GM21786 (cell line): ENCODE results near the gene OR52I2.
A peak's percentile ranks its signal among the peaks of the same experiment; 100 is the strongest.

Experiments
- ATAC-seq: cut with Tn5 transposase; IDR thresholded peaks from one replicate; pipeline ENCODE4 v1.9.1; 2021; ENCODE audit not compliant: unreplicated experiment

Gene OR52I2

DNA sequence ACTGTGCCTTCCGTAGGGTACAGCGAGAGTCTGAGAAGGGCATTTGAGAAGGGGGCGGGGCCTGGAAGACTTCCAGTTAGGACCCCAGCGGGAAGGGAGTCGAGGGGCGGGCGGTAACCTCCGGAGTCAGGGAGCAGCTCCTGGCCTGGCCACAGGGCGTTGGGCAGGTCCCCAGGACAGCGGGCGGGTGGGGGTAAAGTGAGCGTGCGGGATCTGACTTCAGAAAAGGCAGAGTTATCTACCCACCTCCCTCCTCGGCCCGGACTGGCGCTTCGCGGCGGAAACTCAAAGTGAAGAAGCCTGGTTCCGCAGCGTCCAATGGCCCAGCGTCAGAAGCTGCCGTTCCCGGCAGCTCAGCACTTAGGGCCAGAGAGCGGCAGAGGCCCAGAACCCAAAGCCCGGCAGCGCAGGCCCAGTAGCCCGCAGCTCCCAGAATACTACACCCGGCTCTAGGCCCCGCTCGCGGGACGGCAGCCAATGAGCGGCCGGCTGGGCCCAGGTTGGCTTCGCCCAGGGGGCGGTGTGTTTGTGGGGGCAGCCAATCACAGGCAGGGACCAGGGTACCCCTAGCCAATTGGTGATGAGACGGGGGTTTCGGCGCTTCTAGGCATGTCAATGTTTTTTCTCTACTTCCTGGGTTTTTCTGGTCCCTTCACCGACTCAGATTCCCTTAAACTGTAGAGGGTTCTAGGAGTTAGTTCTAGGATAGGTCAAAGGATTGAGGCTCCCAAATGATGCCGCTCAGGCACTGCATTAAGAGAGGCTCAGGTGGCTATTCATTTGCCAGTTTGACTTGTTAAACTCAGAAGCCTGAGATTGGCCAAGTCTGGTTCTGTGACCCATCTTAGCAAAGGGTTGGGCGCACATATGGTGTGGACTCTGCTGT, 26.5 kb downstream of the OR52I2 start, which contains the start of gene TRIM68:
TRIM68 (minus strand) TSS at position 451 of the 886 bp plus-strand sequence. CDS start 2,727 bp downstream, outside the sequence.
- peak; percentile 100 for ATAC-seq

- no peak for ATAC-seq
These were observed 28.9 kb downstream of the OR52I2 start for GRCh38 chr11:4610258-4610935.

DNA sequence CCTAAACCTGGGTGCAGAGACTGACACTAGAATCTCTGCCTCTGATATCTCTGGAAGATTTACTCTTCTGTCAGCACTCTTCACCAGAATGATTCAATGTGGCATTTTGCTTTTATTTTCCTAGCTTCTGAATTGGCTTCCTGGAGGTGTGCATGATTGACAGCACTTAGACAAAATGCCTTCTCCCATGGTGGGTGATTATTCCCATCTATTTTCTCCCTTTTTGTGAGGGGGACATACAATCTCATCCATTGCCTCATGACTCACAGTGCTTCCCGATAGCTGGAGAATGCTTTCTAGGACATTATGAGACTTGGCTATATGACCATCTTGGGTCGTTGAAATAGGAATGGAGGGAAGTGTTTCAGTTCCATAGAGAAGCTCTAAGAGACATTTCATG, 30.4 kb downstream of the OR52I2 start:
- no peak for ATAC-seq

DNA sequence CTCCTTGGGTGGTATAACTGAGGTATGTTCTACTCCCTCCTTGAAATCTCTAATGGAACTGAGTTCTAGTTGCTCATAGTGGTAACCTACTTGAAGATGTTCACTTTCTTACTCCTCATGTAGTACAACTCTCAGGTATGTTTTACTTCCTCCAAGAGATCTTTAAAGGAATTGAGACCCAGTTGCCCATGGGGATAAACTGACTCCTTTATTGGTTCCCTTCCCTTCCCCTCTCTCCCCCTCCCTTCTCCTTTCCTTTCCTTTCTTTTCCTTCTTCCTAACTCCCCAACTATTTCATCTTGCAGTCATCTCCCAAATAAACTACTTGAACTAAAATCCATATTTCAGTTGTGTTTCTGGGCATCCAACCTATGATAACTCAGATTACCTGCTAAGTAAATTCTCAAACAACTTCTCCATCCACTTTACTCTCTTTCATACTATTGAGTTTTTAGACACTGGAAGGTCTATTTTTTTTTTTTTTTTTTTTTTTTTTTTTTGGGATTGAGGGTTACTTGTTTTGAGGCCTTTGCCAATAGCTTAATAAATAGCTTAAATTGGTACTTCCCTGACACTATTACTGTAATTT, 34.4 kb downstream of the OR52I2 start:
- no peak for ATAC-seq

GRCh38 chr11:4619514-4619913, 38.0 kb downstream of the OR52I2 start:
- no peak for ATAC-seq

DNA sequence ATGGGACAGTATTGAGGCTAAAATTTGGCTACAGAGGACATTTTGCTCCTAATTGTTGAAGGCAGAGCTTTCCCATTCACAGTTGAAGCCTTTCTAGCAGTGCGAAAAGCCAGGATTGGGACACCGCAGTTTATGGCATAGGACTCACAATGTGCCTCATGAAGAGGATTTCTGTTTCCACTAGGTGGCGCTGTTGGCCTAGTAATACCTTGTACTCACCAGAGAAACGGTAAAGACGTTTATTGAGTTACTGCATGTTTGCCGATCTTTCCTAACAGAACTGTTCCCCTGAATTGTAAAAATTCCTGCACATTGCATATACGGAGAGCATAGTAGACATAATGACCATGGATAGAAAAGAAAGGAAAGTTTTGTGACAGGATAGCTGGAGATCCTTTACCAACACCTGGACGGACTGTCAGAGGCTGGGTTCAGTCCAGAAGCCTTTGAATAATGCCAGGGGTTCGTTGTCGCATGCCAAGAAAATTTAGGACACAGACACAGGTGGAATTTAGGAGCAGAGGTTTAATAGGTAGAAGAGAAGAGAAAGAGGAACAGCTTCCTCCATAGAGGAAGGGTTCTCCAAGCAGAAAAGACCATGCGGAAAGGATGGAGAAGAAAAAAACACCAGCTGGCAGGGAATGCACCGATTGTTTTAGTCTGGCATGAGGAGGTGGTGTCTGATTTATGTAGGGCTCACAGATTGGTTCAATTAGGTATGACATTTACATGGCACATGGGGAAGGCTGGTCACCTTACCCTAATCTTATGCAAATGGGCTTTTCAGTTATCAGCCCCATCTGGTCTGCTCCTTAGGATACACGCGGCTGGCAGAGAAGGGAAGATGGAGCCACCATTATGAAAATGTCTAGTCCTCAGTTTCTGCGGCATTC, 44.9 kb downstream of the OR52I2 start:
- peak; percentile 74 for ATAC-seq

- no peak for ATAC-seq
These were observed 54.6 kb downstream of the OR52I2 start for GRCh38 chr11:4636136-4636535.

DNA sequence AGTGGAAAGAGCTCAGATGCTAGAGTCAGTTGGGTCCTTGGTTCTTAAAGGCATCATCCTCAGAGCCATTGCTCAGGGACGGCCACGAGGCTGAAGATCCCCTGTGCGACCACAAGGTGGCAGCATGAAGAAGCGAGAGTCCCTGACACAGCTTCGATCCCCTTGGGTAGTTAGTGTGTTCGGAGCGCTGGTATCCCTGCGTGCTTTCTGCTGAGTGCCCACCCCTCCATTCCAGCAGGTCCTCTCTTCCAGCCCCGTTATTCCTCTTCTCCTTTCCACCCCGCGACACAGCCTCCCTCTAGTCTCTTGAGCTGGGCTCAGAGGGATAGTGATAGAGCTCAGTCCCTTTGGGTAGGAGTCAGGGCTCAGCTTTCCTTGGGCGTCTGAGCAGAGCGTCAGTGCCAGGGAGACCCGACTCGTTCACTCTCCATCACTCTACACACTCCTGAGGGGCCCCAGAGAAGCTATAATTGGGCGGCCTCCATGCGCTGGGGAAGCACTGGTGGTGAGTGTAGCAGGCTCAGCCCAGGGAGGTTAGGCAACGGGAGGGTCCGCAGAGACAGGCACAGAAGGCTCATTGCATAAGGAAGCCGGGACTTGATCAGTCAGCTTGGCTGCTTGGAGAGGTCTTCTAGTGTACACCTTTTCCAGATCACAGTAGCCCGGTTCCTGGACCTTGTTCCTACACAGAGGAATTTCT, 55.6 kb downstream of the OR52I2 start, which contains the start of gene OR51D1:
OR51D1 (plus strand) TSS at position 516 of the 700 bp plus-strand sequence. CDS start 2,314 bp downstream, outside the sequence.
- peak; percentile 93 for ATAC-seq

- no peak for ATAC-seq
These were observed 56.1 kb downstream of the OR52I2 start for GRCh38 chr11:4637662-4638047.

- no peak for ATAC-seq
These were observed 58.4 kb downstream of the OR52I2 start for GRCh38 chr11:4639931-4640330.

- ATAC-seq = no peak
These were observed 60.0 kb downstream of the OR52I2 start for GRCh38 chr11:4641501-4641900.

DNA sequence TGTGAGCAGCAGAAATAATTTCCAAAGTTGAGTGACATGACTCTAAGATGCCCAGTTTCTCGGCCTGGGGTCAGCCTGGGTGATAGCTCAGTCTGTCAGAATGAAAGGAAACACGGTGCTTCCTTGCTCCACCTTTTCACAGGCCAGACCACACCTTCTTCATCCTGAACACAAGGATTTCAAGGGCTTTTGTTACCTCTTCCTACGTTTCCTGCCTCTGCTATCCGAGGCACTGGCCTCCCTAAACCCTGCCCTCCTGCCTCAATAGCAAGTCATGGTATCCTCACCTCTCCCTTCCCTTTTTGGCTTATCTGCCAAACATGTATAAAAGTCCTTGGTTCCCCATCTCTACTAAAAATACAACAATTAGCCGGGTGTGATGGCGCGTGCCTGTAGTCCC, 60.5 kb downstream of the OR52I2 start:
- ATAC-seq = no peak
